Caki2 (cell line): ENCODE results near the gene RAB14. TPM values are rescaled to one million over a fixed set of nuclear protein-coding genes. Genes with fewer than 3 reads are reported as not detected.
"Not testable (repeated sequence)": the region's sequence is repeated elsewhere in the genome, so short reads cannot be mapped to it uniquely, and the experiment has no call there.

Source experiments
- DNase-seq: peaks from one replicate; pipeline ENCODE4 v3.0.0-alpha.2; 2015; ENCODE audit warnings: low read depth
- in situ Hi-C: cut with HindIII; loops from 2 replicates; pipeline ENCODE4 v1.10.0; 2016; ENCODE audit warnings: low sequenced_read_pairs, low pct_unique_long_range_greater_than_20kb, mixed read lengths
- total RNA-seq: library from RNA; depleted of rRNA; stranded (reverse); fragments of >200 nt; shearing (Covaris generic); gene quantifications from 2 replicates; pipeline ENCODE4 v1.2.3, GENCODE V29; 2014; ENCODE audit warnings: low replicate concordance; rRNA removed

RAB14 gene
- total RNA-seq, 1 experiment from 2014 or later: 19.0 TPM

DNA sequence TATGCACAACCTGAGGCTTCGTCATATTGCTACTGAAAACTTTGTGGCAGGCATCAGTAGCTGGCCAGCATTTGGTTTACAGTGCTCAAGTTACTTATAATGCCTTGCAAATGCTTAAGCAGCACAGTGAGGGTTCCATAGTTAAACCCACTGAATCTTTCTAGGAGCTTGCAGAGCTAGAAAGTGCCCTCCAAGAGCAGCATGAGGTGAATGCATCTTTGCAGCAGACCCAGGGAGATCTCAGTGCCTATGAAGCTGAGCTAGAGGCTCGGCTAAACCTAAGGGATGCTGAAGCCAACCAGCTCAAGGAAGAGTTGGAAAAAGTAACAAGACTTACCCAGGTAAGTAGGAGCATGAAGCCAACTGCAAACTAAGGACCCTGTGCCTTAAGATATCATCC lies 66.0 kb downstream of the RAB14 start:
- DNase-seq: no peak
- in situ Hi-C loops: no loop called here

DNA sequence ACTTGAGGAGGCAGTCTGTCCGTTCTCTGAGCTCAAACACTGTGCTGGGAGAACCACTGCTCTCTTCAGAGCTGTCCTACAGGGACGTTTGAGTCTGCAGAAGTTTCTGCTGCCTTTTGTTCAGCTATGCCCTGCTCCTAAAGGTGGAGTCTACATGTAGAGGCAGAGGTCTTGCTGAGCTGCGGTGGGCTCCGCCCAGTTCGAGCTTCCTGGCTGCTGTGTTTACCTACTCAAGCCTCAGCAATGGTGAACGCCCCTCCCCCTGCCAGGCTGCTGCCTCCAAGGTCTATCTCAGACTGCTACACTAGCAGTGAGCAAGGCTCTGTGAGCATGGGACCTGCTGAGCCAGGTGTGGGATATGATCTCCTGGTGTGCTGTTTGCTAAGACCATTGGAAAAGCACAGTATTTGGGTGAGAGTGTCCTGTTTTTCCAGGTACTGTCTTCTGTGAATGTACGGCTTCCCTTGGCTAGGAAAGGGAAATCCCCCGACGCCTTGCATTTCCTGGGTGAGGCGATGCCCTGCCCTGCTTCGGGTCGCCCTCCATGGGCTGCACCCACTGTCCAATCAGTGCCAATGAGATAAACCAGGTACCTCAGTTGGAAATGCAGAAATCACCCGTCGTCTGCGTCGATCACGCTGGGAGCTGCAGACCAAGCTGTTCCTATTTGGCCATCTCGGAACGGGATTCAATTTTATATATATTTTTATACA lies 68.4 kb downstream of the RAB14 start:
- in situ Hi-C loops: no loop called here
- no peak for DNase-seq

DNA sequence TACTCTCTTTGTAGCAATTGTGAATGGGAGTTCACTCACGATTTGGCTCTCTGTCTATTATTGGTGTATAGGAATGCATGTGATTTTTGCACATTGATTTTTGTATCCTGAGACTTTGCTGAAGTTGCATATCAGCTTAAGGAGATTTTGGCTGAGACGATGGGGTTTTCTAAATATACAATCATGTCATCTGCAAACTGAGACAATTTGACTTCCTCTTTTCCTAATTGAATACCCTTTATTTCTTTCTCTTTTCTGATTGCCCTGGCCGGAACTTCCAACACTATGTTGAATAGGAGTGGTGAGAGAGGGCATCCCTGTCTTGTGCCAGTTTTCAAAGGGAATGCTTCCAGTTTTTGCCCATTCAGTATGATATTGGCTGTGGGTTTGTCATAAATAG lies 72.3 kb downstream of the RAB14 start:
- DNase-seq, in situ Hi-C loops: not testable (repeated sequence)

Other genes with a start within 250 kb of the RAB14 start
- gene C5, start 151.6 kb downstream of the RAB14 start, total RNA-seq: 0.96 and 1.9 TPM in 2 replicates
- 1.7 and 21.5 TPM in 2 replicates for gene CNTRL, start 126.9 kb downstream of the RAB14 start, total RNA-seq
- 8.7 and 13.8 TPM in 2 replicates for gene GSN, start 66.3 kb upstream of the RAB14 start, total RNA-seq
- gene STOM, start 168.4 kb upstream of the RAB14 start, total RNA-seq: 49.2 and 72.4 TPM in 2 replicates